ENCODE measurements around the gene GIGYF2.

Gene GIGYF2

DNA sequence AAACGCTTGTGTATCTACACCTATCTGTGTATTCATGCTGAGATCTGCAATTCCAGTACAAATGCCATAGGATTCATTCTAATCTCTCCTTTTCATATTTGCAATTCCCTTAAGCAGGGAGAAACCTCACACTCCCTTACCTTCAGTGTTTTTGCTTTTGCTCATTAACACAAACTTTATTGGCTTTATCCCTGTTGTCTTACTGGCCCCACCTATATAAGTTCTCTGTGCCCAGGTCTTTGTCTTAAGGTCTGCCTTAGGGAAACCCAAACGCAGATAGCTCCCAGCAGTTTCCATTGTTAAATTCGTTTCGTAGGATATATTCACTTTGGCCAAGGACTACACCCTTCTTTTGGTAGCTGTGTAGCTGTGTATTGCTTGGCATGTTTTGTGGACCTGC lies 169.0 kb downstream of the GIGYF2 start:
- in situ Hi-C loops (cut with MboI; ENCODE audit: low sequenced_read_pairs, unreplicated experiment): no loop called here
- DNase-seq (ENCODE audit: low spot score): no peak
- TF ChIP-seq, protein P1, sequence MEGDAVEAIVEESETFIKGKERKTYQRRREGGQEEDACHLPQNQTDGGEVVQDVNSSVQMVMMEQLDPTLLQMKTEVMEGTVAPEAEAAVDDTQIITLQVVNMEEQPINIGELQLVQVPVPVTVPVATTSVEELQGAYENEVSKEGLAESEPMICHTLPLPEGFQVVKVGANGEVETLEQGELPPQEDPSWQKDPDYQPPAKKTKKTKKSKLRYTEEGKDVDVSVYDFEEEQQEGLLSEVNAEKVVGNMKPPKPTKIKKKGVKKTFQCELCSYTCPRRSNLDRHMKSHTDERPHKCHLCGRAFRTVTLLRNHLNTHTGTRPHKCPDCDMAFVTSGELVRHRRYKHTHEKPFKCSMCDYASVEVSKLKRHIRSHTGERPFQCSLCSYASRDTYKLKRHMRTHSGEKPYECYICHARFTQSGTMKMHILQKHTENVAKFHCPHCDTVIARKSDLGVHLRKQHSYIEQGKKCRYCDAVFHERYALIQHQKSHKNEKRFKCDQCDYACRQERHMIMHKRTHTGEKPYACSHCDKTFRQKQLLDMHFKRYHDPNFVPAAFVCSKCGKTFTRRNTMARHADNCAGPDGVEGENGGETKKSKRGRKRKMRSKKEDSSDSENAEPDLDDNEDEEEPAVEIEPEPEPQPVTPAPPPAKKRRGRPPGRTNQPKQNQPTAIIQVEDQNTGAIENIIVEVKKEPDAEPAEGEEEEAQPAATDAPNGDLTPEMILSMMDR (IDR thresholded peaks at IDR 0.05; ENCODE audit: borderline replicate concordance, control extremely low read depth, extremely low read depth, insufficient read depth, missing control alignments): no peak

GRCh38 chr2:232869138-232870017 lies 172.2 kb downstream of the GIGYF2 start:
- DNase-seq (ENCODE audit: low spot score): no peak
- TF ChIP-seq, protein P1 (IDR thresholded peaks at IDR 0.05; ENCODE audit: borderline replicate concordance, control extremely low read depth, extremely low read depth, insufficient read depth, missing control alignments): no peak
- in situ Hi-C loops (cut with MboI; ENCODE audit: low sequenced_read_pairs, unreplicated experiment): no loop called here

GRCh38 chr2:232870018-232870765 lies 173.1 kb downstream of the GIGYF2 start, which contains the start of gene SNORC:
Gene SNORC (plus strand): TSS chr2:232870264. CDS start chr2:232870342, 78 bp downstream.
- TF ChIP-seq, protein P1 (IDR thresholded peaks at IDR 0.05; ENCODE audit: borderline replicate concordance, control extremely low read depth, extremely low read depth, insufficient read depth, missing control alignments): no peak
- in situ Hi-C loops (cut with MboI; ENCODE audit: low sequenced_read_pairs, unreplicated experiment): no loop called here
- no peak for DNase-seq (ENCODE audit: low spot score)

- TF ChIP-seq, protein P1 (IDR thresholded peaks at IDR 0.05; ENCODE audit: borderline replicate concordance, control extremely low read depth, extremely low read depth, insufficient read depth, missing control alignments): no peak
- no peak for DNase-seq (ENCODE audit: low spot score)
Measured at GRCh38 chr2:232870766-232871371, 173.7 kb downstream of the GIGYF2 start.

GRCh38 chr2:232871418-232871834 lies 174.3 kb downstream of the GIGYF2 start:
- in situ Hi-C loops (cut with MboI; ENCODE audit: low sequenced_read_pairs, unreplicated experiment): no loop called here
- TF ChIP-seq, protein P1 (IDR thresholded peaks at IDR 0.05; ENCODE audit: borderline replicate concordance, control extremely low read depth, extremely low read depth, insufficient read depth, missing control alignments): no peak
- peak; percentile 23 for DNase-seq (ENCODE audit: low spot score)

More at GRCh38 chr2:232870766-232871371, 173.7 kb downstream of the GIGYF2 start:
- in situ Hi-C loops (cut with MboI; ENCODE audit: low sequenced_read_pairs, unreplicated experiment): no loop called here

All from GM13976 (cell line).